CD4-positive, alpha-beta T cell (primary cell): ENCODE data around the gene DHRS3. TPM values are rescaled to one million over a fixed set of nuclear protein-coding genes. Genes with fewer than 3 reads are reported as not detected.

Experiments
- ATAC-seq: fragments of 200-7000 bp; cut with Tn5 transposase; one replicate; pipeline ENCODE4 v1.10.0; 2022; ENCODE audit warnings: mild to moderate bottlenecking; ENCODE audit not compliant: poor library complexity
- CTCF ChIA-PET: fragments of 350-600 bp; sonication (Branson Sonifier 250); formaldehyde crosslinking; loops from one replicate; lab custom pipeline; 2021; ENCODE audit warnings: antibody characterized with exemption, inconsistent platforms; lab: Charles Lee
- POLR2A ChIA-PET: fragments of 350-600 bp; sonication (Branson Sonifier 250); formaldehyde crosslinking; loops from one replicate; lab custom pipeline; 2021; ENCODE audit warnings: antibody characterized with exemption, inconsistent platforms; lab: Charles Lee
- DNase-seq, 14 experiments: peaks; one replicate each; pipeline ENCODE4 v3.0.0-alpha.2; 2013 to 2020; ENCODE audit warnings: mixed read lengths in 2 of 14
- H3K27ac ChIP-seq, 2 donors: one replicate each; pipeline versions ENCODE4 v1.5.1 to v1.7.0; 2013; ENCODE audit warnings: low read length in 2 of 2, low read depth in 1 of 2, mild to moderate bottlenecking in 1 of 2
- H3K27me3 ChIP-seq, 2 experiments: 1 replicate in 1 of 2; 2 replicates in 1 of 2; pipeline versions ENCODE4 v1.6.1 to v1.7.0; 2013; ENCODE audit warnings: low read length in 2 of 2, control low read depth in 1 of 2, mild to moderate bottlenecking in 1 of 2, moderate library complexity in 1 of 2; ENCODE audit not compliant: insufficient read depth in 2 of 2, control insufficient read depth in 1 of 2
- H3K36me3 ChIP-seq: one replicate; pipeline ENCODE4 v1.6.1; 2013; ENCODE audit warnings: low read length, control low read depth; ENCODE audit not compliant: insufficient read depth
- H3K4me1 ChIP-seq: one replicate; pipeline ENCODE4 v1.6.1; 2013; ENCODE audit warnings: low read length, control low read depth; ENCODE audit not compliant: insufficient read depth
- H3K4me3 ChIP-seq: one replicate; pipeline ENCODE4 v1.5.1; 2013; ENCODE audit warnings: mild to moderate bottlenecking, low read length, moderate library complexity
- H3K9me3 ChIP-seq, 2 experiments: 1 replicate in 1 of 2; 2 replicates in 1 of 2; pipeline versions ENCODE4 v1.6.1 to v1.7.0; 2013; ENCODE audit warnings: low read length in 2 of 2, mild to moderate bottlenecking in 2 of 2, control low read depth in 1 of 2, moderate library complexity in 1 of 2; ENCODE audit not compliant: control insufficient read depth in 1 of 2, insufficient read depth in 1 of 2
- H3K27ac Mint-ChIP-seq: one replicate; pipeline ENCODE4 v1.8.0; 2020; ENCODE audit warnings: mixed read lengths
- H3K27me3 Mint-ChIP-seq: one replicate; pipeline ENCODE4 v1.8.0; 2021; ENCODE audit warnings: mixed read lengths
- H3K36me3 Mint-ChIP-seq: one replicate; pipeline ENCODE4 v1.8.0; 2021; ENCODE audit warnings: low read depth, mixed read lengths
- H3K4me1 Mint-ChIP-seq: one replicate; pipeline ENCODE4 v1.8.0; 2021; ENCODE audit warnings: low read depth, mixed read lengths
- H3K4me3 Mint-ChIP-seq: one replicate; pipeline ENCODE4 v1.8.0; 2020; ENCODE audit warnings: mild to moderate bottlenecking, mixed read lengths
- H3K9me3 Mint-ChIP-seq: one replicate; pipeline ENCODE4 v1.8.0; 2020; ENCODE audit warnings: mixed read lengths
- intact Hi-C, 2 experiments: fragments of 100-400 bp; cut with DNase I in 1 of 2; cut with micrococcal nuclease in 1 of 2; formaldehyde crosslinking; loops; one replicate each; pipeline versions ENCODE4 v1.15.1 to v1.9.0; 2023 to 2025; cut with DNase I, micrococcal nuclease
- total RNA-seq, 174 experiments: library from RNA in 2 of 174; stranded (reverse) in 2 of 174; gene quantifications; one replicate each; pipeline ENCODE4 v1.2.3 and lab custom pipeline; 2021 to 2026
- TF ChIP-seq, protein P1 (sequence below): fragments of 200-600 bp; IDR thresholded peaks from one replicate; pipeline ENCODE4 v1.8.0; 2022; ENCODE audit warnings: antibody characterized with exemption, mild to moderate bottlenecking

DHRS3 gene
- total RNA-seq, 2 experiments from 2014 or later, result 102 to 108 TPM

DNA sequence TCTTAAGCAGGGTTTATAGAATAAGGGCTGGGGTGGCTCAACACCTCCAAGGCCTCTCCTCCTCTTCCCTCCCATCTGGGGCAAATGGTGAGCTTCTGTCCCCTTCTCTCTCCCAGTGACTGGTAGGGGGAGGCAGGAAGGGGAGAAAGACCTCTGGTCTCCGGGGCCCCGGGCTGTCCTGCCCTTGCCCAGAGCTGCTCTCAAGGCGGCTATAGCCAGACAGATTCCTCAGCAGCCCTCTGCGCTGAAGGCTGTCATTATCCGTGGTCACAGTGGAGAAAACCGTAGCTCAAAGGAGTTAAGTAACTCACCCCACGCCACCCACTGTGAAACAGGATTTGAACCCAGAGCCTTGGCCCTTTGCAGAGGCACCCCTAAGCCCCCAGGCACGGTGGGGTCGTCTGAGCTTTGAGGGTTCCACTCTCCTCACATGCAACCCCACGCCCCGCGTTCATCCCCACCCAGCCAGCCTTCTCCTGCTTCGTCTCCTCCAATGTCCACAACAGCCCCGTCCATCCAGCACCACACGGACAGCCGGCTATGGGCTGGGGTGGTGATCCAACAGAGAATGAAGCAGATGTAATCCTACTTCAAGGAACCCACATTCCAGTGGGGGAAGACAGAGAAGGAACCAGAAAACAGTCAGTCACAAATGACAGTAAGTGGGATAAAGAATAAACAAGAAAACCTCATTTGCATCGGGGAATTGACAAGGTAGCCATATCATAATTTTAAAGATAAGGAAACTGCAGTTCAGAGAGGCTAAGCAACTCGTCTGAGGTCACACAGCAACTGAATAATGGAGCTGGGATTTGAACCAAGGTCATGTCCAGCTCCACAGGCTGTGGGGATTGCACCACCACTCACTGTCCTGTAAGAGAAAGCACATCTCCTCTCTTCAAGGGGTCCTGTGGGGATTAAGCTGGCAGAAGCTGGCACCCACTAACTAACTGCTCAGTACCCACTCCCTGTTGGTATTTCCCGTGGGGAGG lies 31.8 kb downstream of the DHRS3 start:
- no peak overlapping the region for H3K4me3 ChIP-seq
- H3K27me3 ChIP-seq, result no peaks in the 10 kb centered on the region
- intact Hi-C loops, result no loop called here
- POLR2A ChIA-PET, result no interaction called here
- CTCF ChIA-PET, result no interaction called here
- no peak for ATAC-seq
- no peak overlapping the region for H3K27ac Mint-ChIP-seq
- peaks cover 25% of the 10 kb centered on the region for H3K36me3 Mint-ChIP-seq
- peaks cover 4% of the 10 kb centered on the region for H3K4me1 ChIP-seq
- no peak for DNase-seq
- peaks cover 17% of the 10 kb centered on the region for H3K36me3 ChIP-seq
- H3K4me3 Mint-ChIP-seq, result no peak overlapping the region
- H3K4me1 Mint-ChIP-seq, result peaks cover 7% of the 10 kb centered on the region
- H3K9me3 Mint-ChIP-seq, result no peaks in the 10 kb centered on the region
- H3K9me3 ChIP-seq, result no peaks in the 10 kb centered on the region
- H3K27me3 Mint-ChIP-seq, result no peaks in the 10 kb centered on the region
- H3K27ac ChIP-seq, result no peak overlapping the region
- TF ChIP-seq, protein P1, sequence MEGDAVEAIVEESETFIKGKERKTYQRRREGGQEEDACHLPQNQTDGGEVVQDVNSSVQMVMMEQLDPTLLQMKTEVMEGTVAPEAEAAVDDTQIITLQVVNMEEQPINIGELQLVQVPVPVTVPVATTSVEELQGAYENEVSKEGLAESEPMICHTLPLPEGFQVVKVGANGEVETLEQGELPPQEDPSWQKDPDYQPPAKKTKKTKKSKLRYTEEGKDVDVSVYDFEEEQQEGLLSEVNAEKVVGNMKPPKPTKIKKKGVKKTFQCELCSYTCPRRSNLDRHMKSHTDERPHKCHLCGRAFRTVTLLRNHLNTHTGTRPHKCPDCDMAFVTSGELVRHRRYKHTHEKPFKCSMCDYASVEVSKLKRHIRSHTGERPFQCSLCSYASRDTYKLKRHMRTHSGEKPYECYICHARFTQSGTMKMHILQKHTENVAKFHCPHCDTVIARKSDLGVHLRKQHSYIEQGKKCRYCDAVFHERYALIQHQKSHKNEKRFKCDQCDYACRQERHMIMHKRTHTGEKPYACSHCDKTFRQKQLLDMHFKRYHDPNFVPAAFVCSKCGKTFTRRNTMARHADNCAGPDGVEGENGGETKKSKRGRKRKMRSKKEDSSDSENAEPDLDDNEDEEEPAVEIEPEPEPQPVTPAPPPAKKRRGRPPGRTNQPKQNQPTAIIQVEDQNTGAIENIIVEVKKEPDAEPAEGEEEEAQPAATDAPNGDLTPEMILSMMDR, result no peak

DNA sequence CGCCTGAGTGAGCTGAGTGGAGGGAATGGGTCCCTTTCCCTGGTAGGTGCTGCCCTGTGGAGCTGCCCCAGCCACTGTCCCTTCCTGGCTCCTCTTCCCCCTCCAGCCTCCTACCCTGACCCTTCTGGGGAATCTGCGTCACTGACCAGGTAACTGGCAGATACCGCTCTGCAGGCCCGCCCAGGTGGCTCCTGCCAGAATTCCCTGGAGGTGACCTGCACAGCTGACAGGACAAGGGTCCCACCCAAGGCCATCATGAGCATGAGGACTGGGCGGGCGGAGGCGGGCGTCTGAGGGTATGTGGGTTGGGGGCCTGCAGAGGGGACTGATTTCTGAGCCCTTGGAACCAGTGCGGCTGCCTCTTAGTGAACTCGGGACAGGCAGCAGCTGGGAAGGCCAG lies 32.5 kb downstream of the DHRS3 start:
- no peak overlapping the region for H3K4me3 ChIP-seq
- DNase-seq (no peak), ATAC-seq (no peak)
- H3K27me3 ChIP-seq, result no peaks in the 10 kb centered on the region
- peaks cover 18% of the 10 kb centered on the region for H3K36me3 ChIP-seq
- intact Hi-C loops, result no loop called here
- Mint-ChIP-seq H3K36me3 (peaks cover 27% of the 10 kb centered on the region), H3K27ac (no peak overlapping the region), H3K9me3 (no peaks in the 10 kb centered on the region), H3K4me3 (no peak overlapping the region), H3K27me3 (no peaks in the 10 kb centered on the region), H3K4me1 (peaks cover 7% of the 10 kb centered on the region)
- ChIA-PET CTCF (no interaction called here), POLR2A (no interaction called here)
- H3K27ac ChIP-seq, result no peak overlapping the region
- peaks cover 4% of the 10 kb centered on the region for H3K4me1 ChIP-seq
- no peaks in the 10 kb centered on the region for H3K9me3 ChIP-seq
- TF ChIP-seq, protein P1, result no peak

DNA sequence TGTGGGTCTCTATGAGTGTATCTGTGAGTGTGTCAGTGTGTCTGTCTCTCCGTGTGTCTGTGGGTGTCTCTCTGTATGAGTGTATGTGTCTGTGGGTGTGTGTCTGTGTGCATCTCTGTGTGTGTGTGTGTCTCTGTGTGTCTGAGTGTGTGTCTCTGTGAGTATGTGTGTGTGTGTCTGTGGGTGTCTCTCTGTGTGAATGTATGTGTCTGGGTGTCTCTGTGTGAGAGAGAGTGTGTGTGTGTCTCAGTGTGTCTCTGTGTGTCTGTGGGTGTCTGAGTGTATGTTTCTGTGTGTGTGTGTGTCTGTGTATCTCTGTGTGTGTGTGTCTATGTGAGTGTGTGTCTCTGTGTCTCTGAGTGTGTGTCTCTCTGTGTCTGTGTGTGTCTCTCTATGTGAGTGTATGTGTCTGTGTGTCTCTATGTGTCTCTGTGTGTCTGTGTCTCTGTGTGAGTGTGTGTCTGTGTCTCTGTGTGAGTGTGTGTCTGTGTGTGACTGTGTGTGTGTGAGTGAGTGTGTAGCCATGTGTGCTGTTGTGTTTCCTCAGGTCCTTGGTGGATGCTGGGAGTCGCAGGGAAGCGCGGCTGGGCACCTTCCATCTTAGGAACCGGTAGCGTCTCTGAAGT lies 33.0 kb downstream of the DHRS3 start:
- Mint-ChIP-seq H3K9me3 (no peaks in the 10 kb centered on the region), H3K4me3 (no peak overlapping the region), H3K36me3 (peaks cover 32% of the 10 kb centered on the region), H3K4me1 (peaks cover 7% of the 10 kb centered on the region), H3K27ac (no peak overlapping the region), H3K27me3 (no peaks in the 10 kb centered on the region)
- H3K36me3 ChIP-seq, result peaks cover 23% of the 10 kb centered on the region
- ChIA-PET POLR2A (no interaction called here), CTCF (no interaction called here)
- intact Hi-C loops, result no loop called here
- no peak for ATAC-seq
- H3K4me3 ChIP-seq, result no peak overlapping the region
- no peak for DNase-seq
- H3K27me3 ChIP-seq, result no peaks in the 10 kb centered on the region
- H3K4me1 ChIP-seq, result peaks cover 4% of the 10 kb centered on the region
- H3K9me3 ChIP-seq, result no peaks in the 10 kb centered on the region
- no peak overlapping the region for H3K27ac ChIP-seq
- TF ChIP-seq, protein P1, result no peak
